Activated T-cell treated with anti-CD3 and anti-CD28 coated beads, Interleukin-2, amount 50 U/mL, for 24 hours (primary cell): ENCODE results near the gene TIMP4.

Source experiments
- DNase-seq: peaks from one replicate; pipeline ENCODE4 v3.0.0-alpha.2; 2020
- H3K27ac Mint-ChIP-seq: 2 replicates; pipeline ENCODE4 v1.8.0; 2020; ENCODE audit warnings: mild to moderate bottlenecking, mixed read lengths
- H3K27me3 Mint-ChIP-seq: 2 replicates; pipeline ENCODE4 v1.8.0; 2020; ENCODE audit warnings: mixed read lengths
- H3K36me3 Mint-ChIP-seq: 2 replicates; pipeline ENCODE4 v1.8.0; 2020; ENCODE audit warnings: low read depth, mixed read lengths
- H3K4me1 Mint-ChIP-seq: 2 replicates; pipeline ENCODE4 v1.8.0; 2020; ENCODE audit warnings: low read depth, mixed read lengths
- H3K4me3 Mint-ChIP-seq: 2 replicates; pipeline ENCODE4 v1.8.0; 2020; ENCODE audit warnings: mild to moderate bottlenecking, moderate library complexity, mixed read lengths
- H3K9me3 Mint-ChIP-seq: 2 replicates; pipeline ENCODE4 v1.8.0; 2020; ENCODE audit warnings: mixed read lengths

Gene TIMP4

DNA sequence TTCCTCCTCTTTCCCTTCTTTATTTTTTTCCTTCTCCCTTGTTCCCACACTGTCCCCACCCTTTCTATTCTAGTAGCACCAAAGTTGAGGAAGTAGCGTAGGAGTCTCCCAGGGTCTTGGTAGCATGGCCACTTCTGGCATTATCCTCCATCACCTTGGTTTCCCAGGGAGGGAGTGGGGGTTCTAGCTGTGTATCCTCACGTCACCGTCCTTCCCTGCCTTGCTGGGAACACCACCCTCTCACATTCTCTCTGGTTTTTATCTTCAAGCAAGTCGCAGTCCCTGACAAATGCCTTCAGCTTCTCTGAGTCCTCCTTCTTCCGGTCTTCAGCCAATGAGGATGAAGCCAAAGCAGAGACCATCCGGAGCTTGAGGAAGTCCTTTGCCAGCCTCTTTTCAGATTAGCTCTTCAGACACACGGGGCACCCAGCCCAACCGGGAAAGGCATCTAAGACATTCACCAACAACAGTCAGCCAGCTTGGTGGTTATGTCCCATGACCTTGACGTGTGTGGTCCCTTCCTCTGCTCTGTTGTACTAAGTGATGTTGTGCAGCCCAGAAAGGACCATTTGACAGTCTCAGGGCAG is 31.6 kb upstream of the TIMP4 start:
- no peak overlapping the region for H3K27ac Mint-ChIP-seq
- H3K27me3 Mint-ChIP-seq: peaks cover 6% of the 10 kb centered on the region
- no peaks in the 10 kb centered on the region for H3K9me3 Mint-ChIP-seq
- H3K36me3 Mint-ChIP-seq: no peaks in the 10 kb centered on the region
- H3K4me3 Mint-ChIP-seq: no peak overlapping the region
- peaks cover 79% of the 10 kb centered on the region for H3K4me1 Mint-ChIP-seq
- no peak for DNase-seq

DNA sequence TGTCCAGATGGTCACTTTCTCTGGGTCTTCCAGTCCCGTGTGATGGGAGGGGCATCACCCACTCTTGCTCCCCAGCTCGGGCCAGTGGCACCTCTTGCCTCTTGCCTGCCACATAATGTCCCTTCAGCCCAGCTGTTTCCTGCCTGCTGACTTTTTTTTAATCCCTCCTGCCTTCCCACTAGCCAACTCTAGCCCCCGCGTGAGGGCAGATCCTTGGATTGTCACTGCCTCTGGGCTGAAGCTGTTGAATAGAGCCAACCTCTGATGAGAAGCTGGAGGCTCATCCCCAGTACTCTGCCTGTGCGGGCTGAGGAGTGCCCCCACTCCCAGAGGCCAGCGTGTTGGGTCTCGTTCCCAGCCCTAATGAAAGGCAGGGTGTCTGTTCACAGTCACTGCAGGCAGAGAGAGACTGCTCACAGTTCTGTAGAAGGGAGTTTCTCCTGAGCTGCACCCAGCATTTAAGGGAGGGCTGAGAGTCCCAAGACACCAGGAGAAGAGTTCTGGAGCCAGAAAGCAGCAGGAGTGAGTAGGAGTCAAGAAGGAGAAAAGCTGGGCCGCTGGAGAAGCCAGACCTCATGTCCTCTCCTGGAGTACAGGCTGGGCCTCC is 30.1 kb upstream of the TIMP4 start:
- Mint-ChIP-seq H3K4me1 (peaks cover 76% of the 10 kb centered on the region), H3K27ac (peak overlapping the region; percentile 96), H3K36me3 (no peaks in the 10 kb centered on the region), H3K9me3 (no peaks in the 10 kb centered on the region), H3K4me3 (no peak overlapping the region), H3K27me3 (peaks cover 6% of the 10 kb centered on the region)
- DNase-seq: no peak

DNA sequence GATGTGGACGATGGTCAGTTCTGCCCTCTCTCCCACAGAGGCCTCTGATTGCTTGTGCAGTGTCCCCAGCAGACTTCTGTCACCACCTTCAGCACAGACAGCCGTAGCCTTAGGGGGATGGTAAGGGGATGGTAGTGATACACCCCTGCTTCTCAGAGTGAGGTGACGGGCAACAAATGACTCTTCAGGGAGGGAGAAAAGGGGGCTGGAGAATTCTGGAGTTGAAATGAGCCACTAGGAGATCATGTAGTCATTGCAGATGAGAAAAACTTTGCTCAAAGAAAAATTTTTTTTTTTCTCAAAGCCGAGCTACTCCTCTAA is 29.6 kb upstream of the TIMP4 start:
- no peaks in the 10 kb centered on the region for H3K9me3 Mint-ChIP-seq
- peaks cover 6% of the 10 kb centered on the region for H3K27me3 Mint-ChIP-seq
- H3K4me3 Mint-ChIP-seq: peak overlapping the region; percentile 54
- H3K36me3 Mint-ChIP-seq: no peaks in the 10 kb centered on the region
- peaks cover 75% of the 10 kb centered on the region for H3K4me1 Mint-ChIP-seq
- DNase-seq: no peak
- peak overlapping the region; percentile 96 for H3K27ac Mint-ChIP-seq

DNA sequence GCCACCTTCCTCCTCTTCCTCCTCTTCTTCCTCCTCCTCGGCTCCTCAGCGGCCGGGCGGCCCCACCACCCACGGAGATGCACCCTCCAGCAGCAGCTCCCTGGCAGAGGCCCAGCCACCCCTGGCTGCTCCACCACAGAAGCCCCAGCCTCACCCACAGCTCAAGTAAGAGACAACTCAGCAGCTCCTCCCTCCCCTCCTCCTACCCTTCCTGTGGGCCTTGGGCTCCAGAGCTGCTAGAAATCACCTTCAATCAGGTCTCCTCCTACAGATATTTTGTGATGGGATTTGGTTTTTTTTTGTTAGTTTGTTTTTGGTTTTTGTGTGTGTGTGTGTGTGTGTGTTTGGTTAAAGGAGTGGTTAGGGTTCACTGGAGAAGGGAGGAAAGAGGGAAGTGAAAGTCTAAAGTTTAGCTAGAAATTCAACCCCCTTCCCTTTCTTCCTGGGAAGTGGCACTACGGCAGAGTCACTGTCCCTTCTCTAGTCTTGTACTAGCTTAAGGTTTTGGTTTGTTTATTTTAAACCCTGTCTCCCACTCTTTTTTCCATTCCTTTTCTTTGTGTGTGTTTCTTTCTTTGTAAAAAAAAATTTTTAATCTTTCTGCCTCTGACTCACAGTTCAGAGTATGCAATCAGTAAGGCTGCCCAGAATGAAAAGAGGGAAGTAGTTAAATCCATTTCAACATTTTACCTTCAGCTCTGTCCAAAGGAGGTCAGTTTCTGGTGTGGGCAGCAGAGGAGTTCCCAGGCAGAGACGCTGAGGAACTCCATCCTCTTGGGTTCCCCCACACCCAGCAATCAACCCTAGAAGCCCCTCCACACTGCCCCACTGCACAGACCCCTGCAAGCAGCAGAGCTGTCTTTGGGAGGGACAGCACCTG is 29.0 kb upstream of the TIMP4 start:
- Mint-ChIP-seq H3K4me3 (peak overlapping the region; percentile 54), H3K27me3 (peaks cover 6% of the 10 kb centered on the region), H3K9me3 (no peaks in the 10 kb centered on the region), H3K4me1 (peaks cover 69% of the 10 kb centered on the region), H3K36me3 (no peaks in the 10 kb centered on the region), H3K27ac (peak overlapping the region; percentile 96)
- peak; percentile 73 for DNase-seq

DNA sequence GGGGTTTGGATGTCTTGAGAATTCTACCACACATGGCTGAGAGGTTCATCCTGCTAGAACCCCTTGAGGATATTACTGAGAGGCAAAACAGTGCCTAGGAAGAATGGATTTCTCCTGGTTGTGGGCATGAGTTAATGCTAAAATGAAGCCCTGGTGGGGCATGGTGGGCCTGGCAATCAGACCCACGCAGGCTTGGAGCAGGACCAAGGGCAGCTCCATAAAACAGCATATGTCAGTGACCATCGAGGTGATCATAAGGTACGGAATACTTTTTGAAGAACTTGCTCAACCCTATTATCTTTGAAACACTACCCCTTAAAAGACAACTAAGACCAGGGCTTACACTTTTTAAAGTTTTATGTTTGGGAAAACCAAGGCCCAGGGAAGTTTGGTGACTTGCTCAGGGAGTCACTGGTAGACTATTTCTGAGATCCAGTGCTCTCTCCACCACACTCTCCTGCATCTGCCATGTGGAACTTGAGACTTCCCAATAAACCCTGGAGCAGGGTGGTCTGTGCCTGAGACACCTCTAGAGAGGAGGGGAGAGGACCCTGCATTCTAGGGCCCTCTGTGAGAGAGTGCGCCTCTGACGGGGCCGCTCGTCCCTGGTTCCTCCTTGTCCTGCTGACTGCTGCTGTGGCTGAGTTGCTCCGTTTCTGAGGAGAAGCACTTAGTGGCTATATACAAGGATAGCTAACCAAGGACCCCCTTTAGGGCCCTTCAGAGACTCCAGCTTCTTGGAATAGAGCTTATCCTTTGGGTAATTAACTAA is 28.0 kb upstream of the TIMP4 start:
- H3K27me3 Mint-ChIP-seq: peaks cover 6% of the 10 kb centered on the region
- no peak for DNase-seq
- peak overlapping the region; percentile 54 for H3K4me3 Mint-ChIP-seq
- H3K4me1 Mint-ChIP-seq: peaks cover 65% of the 10 kb centered on the region
- no peaks in the 10 kb centered on the region for H3K9me3 Mint-ChIP-seq
- H3K36me3 Mint-ChIP-seq: no peaks in the 10 kb centered on the region
- peak overlapping the region; percentile 96 for H3K27ac Mint-ChIP-seq

DNA sequence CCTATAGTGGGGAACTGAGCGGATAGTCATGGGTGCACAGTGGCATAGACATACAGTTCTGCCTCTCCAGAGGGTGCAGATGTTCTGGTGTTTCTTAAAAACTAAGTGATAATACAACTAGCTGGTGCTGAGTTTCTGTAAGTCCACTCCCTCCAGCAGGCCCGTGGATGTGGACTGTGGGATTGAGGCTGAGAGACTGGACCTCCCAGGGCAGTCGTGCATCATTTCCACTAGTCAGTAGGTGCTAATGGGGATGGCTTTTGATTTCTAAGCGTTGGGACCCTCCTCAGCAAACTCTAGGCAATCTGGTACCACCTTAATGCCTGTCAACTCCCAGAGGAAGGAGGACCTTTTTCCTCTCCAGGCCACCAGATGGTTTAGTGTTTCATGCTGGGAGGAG is 27.3 kb upstream of the TIMP4 start:
- no peak for DNase-seq
- Mint-ChIP-seq H3K36me3 (no peaks in the 10 kb centered on the region), H3K4me3 (no peak overlapping the region), H3K9me3 (no peaks in the 10 kb centered on the region), H3K27me3 (peaks cover 6% of the 10 kb centered on the region), H3K27ac (no peak overlapping the region), H3K4me1 (peaks cover 64% of the 10 kb centered on the region)

DNA sequence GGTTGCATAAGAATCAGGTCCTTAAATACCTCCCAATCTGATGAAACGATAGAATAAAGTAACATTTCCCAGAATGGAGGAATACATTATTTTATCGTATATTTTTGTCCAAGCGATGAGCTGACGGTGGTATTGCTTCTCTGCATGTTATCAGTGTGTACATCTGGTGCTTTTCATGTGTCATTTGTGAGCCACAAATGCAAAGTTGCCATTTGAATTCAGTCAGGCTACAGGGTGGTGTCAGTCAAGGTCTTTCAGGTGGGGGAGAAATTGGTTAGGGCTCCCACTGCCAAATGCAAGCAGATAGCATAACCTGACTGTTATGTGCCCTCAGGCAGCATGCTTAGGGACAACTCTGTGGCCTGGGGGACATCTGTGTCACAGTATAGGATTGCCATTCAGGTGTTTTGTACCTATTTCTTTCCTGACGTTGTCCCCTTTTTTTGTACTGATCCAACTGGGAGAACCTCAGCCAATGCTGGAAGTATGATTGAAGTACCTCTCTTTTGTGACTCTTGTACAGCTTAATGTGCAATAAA is 26.5 kb upstream of the TIMP4 start:
- Mint-ChIP-seq H3K4me3 (no peak overlapping the region), H3K27ac (no peak overlapping the region), H3K27me3 (peaks cover 3% of the 10 kb centered on the region), H3K36me3 (no peaks in the 10 kb centered on the region), H3K9me3 (no peaks in the 10 kb centered on the region), H3K4me1 (peaks cover 62% of the 10 kb centered on the region)
- no peak for DNase-seq

DNA sequence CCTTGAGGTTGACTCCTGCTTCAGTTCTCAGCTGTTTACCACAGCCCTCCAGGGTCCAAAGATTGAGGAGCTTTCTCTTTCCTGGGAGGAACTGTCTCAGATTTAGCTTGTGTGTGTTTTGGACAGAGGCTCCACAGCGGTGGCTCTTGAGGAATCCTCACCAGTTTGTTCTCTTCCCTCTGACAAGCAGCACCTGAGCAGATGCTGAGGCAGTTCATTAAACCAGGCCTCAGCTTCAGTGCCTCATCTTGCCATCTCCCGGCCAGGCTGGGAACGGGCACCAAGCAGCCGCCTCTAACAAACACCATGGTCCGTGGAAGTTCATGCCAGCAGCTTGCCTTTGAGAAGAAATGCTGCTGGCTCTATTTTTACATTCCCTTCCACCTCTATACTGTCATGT is 25.8 kb upstream of the TIMP4 start:
- Mint-ChIP-seq H3K27ac (no peak overlapping the region), H3K36me3 (no peaks in the 10 kb centered on the region), H3K9me3 (no peaks in the 10 kb centered on the region), H3K27me3 (no peaks in the 10 kb centered on the region), H3K4me3 (no peak overlapping the region), H3K4me1 (peaks cover 66% of the 10 kb centered on the region)
- no peak for DNase-seq

DNA sequence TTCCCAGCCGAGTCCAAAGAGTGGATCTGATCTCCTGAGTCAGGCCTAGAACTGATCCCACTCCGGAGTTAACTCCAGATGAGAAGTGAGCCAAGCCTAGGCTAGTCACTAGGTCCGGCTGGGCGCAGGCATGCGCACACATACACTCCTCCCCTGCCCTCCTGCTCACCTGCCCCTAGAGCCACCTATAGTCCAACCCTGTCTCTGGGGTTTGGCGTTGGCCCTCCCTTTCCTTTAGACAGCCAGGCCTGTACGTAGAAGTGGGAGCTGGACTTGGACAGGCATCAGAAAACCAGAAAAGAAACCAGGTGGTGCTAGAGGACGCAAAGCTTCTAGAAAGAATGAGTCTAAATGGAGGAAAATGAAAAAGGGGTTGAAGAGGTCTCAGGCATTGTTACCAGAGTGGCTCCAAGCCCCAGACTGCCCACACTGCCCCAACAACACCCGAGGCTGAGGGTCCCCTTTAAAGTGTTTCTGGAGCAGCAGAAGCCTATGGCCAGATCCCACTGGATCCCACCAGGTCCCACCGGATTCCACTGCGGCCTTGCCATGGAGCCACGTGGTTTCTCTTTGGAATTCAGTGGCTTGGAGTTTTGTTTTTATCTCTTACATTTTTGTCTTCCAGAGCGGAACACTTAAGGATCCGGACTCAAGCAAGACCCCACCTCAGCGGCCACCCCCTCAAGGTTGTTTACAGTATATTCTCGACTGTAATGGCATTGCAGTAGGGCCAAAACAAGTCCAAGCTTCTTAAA is 24.2 kb upstream of the TIMP4 start:
- Mint-ChIP-seq H3K27me3 (no peaks in the 10 kb centered on the region), H3K9me3 (no peaks in the 10 kb centered on the region), H3K4me1 (peaks cover 67% of the 10 kb centered on the region), H3K4me3 (no peak overlapping the region), H3K36me3 (no peaks in the 10 kb centered on the region), H3K27ac (no peak overlapping the region)
- DNase-seq: no peak

DNA sequence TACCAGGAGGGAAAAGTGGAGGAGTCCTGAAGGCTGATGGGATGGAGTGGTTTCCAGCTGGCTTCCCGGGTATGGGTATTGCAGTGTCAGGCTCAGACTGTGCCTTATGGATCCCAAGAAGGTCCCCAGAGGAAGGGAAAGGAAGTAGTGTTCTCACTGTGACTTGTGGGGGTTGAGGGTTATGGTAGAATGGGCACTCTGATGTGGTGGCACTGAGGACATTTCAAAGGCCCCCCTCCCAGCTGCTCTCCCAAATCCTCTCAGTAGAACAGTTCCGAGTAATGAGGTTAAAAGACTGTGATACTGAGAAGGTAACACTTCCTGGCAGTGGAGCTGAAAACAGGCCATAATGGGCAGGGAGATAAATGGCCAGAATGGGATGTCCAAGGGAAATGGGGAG is 23.1 kb upstream of the TIMP4 start:
- Mint-ChIP-seq H3K9me3 (no peaks in the 10 kb centered on the region), H3K27ac (peak overlapping the region; percentile 34), H3K27me3 (peaks cover 3% of the 10 kb centered on the region), H3K4me1 (peaks cover 61% of the 10 kb centered on the region), H3K4me3 (no peak overlapping the region), H3K36me3 (no peaks in the 10 kb centered on the region)
- no peak for DNase-seq

DNA sequence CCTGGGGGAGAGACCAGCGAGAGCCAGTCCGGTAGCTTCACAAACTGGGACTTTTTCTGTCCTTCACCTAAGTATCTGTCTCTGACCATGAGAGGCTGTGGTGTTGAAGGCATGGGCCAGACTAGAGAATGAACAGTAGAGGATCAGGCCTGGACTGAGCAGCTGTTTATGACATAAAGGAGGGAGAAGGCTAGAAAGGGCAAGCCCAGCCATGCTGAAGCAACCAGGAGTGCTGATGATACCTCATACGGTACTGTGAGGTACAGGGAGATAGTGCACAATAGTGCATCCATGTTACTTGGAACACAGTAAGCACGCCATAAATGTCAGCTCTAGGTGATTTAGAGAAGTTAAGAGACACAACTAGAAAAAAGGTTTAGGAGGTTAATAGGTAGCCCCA is 22.6 kb upstream of the TIMP4 start:
- peaks cover 56% of the 10 kb centered on the region for H3K4me1 Mint-ChIP-seq

DNA sequence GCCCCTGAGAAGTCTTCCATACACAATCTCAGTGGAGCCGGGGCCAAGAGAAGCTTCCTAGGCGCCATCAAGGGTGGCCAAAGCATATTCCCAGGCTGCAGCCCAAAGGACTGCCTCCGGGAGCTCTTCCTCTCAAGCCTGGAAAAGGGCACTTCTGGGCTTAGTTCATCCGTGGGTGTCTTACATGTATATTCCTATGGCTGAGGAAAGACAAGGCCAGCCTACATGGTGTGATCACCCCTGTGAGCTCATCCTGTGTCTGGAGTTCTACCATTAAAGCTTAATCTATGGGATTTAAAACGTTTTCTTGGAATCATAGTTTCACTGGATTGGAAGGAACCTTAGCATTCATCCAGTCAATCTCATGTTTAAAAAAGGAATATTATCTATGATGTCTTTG is 21.9 kb upstream of the TIMP4 start:
- peaks cover 51% of the 10 kb centered on the region for H3K4me1 Mint-ChIP-seq
- no peak for DNase-seq
- no peaks in the 10 kb centered on the region for H3K9me3 Mint-ChIP-seq
- no peak overlapping the region for H3K27ac Mint-ChIP-seq
- peaks cover 7% of the 10 kb centered on the region for H3K27me3 Mint-ChIP-seq
- no peaks in the 10 kb centered on the region for H3K36me3 Mint-ChIP-seq
- H3K4me3 Mint-ChIP-seq: no peak overlapping the region

More for the DNA sequence above, 22.6 kb upstream of the TIMP4 start:
- H3K4me3 Mint-ChIP-seq: no peak overlapping the region
- no peak overlapping the region for H3K27ac Mint-ChIP-seq
- peaks cover 6% of the 10 kb centered on the region for H3K27me3 Mint-ChIP-seq
- no peak for DNase-seq
- no peaks in the 10 kb centered on the region for H3K9me3 Mint-ChIP-seq
- H3K36me3 Mint-ChIP-seq: no peaks in the 10 kb centered on the region

DNA sequence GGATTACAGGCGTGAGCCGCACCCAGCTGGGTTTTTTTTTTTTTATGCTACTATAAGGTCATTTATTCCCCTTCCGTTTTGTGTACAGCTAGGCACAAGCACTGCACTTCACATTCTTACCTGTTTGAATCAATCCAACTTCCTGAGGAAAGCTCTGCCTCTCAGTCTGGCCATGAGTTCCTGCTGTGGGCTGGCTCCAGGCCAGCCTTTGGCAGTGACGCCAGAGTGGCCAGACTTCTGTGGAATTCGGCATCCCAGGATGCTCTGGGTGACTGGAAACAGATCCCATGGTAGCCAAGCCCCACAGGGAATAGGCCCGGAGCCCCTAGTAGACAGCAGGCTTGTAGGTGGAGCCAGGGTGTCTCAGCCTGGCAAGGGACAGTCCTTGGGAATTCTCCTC is 21.5 kb upstream of the TIMP4 start:
- Mint-ChIP-seq H3K27me3 (peaks cover 7% of the 10 kb centered on the region), H3K9me3 (no peaks in the 10 kb centered on the region), H3K27ac (peak overlapping the region; percentile 33), H3K4me1 (peaks cover 50% of the 10 kb centered on the region), H3K4me3 (no peak overlapping the region), H3K36me3 (no peaks in the 10 kb centered on the region)
- DNase-seq: no peak

DNA sequence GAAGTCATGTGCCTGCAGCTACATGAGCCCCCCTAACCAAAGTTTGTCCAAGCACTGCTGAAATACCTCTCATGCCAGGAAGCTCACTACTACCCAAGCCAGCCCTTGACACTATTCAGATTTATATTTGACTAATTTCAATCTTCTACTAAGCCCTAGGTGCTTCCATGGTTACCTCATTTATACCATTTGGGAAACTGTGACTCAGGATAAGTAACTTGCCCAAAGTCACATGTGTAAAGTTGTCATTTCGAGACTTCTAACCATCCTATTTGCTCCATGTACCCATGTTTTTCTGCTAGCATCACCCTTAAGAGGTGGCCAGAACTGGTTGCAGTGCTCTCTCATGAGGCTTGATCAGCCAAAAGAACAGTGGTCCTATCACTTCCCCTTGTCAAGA is 20.7 kb upstream of the TIMP4 start:
- Mint-ChIP-seq H3K4me1 (peaks cover 43% of the 10 kb centered on the region), H3K9me3 (no peaks in the 10 kb centered on the region), H3K27ac (peak overlapping the region; percentile 79), H3K27me3 (peaks cover 7% of the 10 kb centered on the region), H3K4me3 (no peak overlapping the region), H3K36me3 (no peaks in the 10 kb centered on the region)
- no peak for DNase-seq
